GM19372 (cell line): ENCODE data around the gene PACC1.
"Not testable (repeated sequence)": the region's sequence is repeated elsewhere in the genome, so short reads cannot be mapped to it uniquely, and the experiment has no call there.

Experiments
- ATAC-seq: cut with Tn5 transposase; IDR thresholded peaks from one replicate; pipeline ENCODE4 v1.9.1; 2021; ENCODE audit warnings: mild to moderate bottlenecking, low read depth, moderate library complexity; ENCODE audit not compliant: unreplicated experiment

The PACC1 gene

GRCh38 chr1:212351588-212352362 lies 62.9 kb downstream of the PACC1 start:
- ATAC-seq = no peak

GRCh38 chr1:212346601-212347000 lies 68.1 kb downstream of the PACC1 start:
- ATAC-seq = no peak

GRCh38 chr1:212344905-212345304 lies 69.8 kb downstream of the PACC1 start:
- ATAC-seq = no peak

- ATAC-seq = no peak
Measured at GRCh38 chr1:212341090-212341489, 73.6 kb downstream of the PACC1 start.

GRCh38 chr1:212329105-212329504 lies 85.6 kb downstream of the PACC1 start:
- no peak for ATAC-seq

GRCh38 chr1:212328248-212328647 lies 86.4 kb downstream of the PACC1 start:
- no peak for ATAC-seq

GRCh38 chr1:212326541-212326940 lies 88.1 kb downstream of the PACC1 start:
- no peak for ATAC-seq

- ATAC-seq = no peak
Measured at GRCh38 chr1:212323066-212323465, 91.6 kb downstream of the PACC1 start.

- ATAC-seq = not testable (repeated sequence)
Measured at GRCh38 chr1:212321031-212321430, 93.7 kb downstream of the PACC1 start.

GRCh38 chr1:212317916-212318315 lies 96.8 kb downstream of the PACC1 start:
- no peak for ATAC-seq

GRCh38 chr1:212315907-212316306 lies 98.8 kb downstream of the PACC1 start:
- ATAC-seq = no peak

GRCh38 chr1:212315184-212315583 lies 99.5 kb downstream of the PACC1 start:
- no peak for ATAC-seq
